Omental fat pad (tissue), 4 donors: ENCODE results near the gene KANK2. TPM values are rescaled to one million over a fixed set of nuclear protein-coding genes. Genes with fewer than 3 reads are reported as not detected.

Experiments used
- ATAC-seq: fragments of 150-250 bp; one replicate; pipeline ENCODE4 v1.9.1; 2016; ENCODE audit warnings: mild to moderate bottlenecking, moderate library complexity; ENCODE audit not compliant: low FRiP score
- DNase-seq: peaks from one replicate; pipeline ENCODE4 v3.0.0-alpha.2; 2019; ENCODE audit warnings: low spot score
- CTCF ChIP-seq, 3 donors: fragments of 450-650 bp; IDR thresholded peaks; one replicate each; pipeline ENCODE4 v1.5.1; 2016 to 2017; ENCODE audit warnings: antibody characterized with exemption in 3 of 3, mild to moderate bottlenecking in 3 of 3, moderate library complexity in 2 of 3
- total RNA-seq, 4 donors: library from RNA; depleted of rRNA; stranded (reverse); fragments of >200 nt; gene quantifications; one replicate each; pipeline ENCODE4 v1.1.0, GENCODE V29; 2016

KANK2 gene
- total RNA-seq, 4 donors from 2014 or later = 177 to 383 (median 325) TPM

GRCh38 chr19:11196406-11197287 is 698 bp downstream of the KANK2 start:
- no peak for TF ChIP-seq CTCF (IDR thresholded peaks at IDR 0.05)
- DNase-seq (no peak), ATAC-seq (no peak)

GRCh38 chr19:11195681-11196080 is 1.7 kb downstream of the KANK2 start:
- no peak for ATAC-seq
- TF ChIP-seq CTCF (IDR thresholded peaks at IDR 0.05) = no peak
- no peak for DNase-seq

GRCh38 chr19:11194656-11195558 is 2.4 kb downstream of the KANK2 start:
- DNase-seq = no peak
- no peak for ATAC-seq
- no peak for TF ChIP-seq CTCF (IDR thresholded peaks at IDR 0.05)

- no peak for TF ChIP-seq CTCF (IDR thresholded peaks at IDR 0.05)
- ATAC-seq (no peak), DNase-seq (no peak)
Observed at GRCh38 chr19:11194173-11194572, 3.2 kb downstream of the KANK2 start.

GRCh38 chr19:11192957-11193939 is 4.1 kb downstream of the KANK2 start:
- ATAC-seq (no peak), DNase-seq (no peak)
- TF ChIP-seq CTCF (IDR thresholded peaks at IDR 0.05) = no peak

GRCh38 chr19:11191934-11192333 is 5.4 kb downstream of the KANK2 start:
- ATAC-seq (no peak), DNase-seq (no peak)
- no peak for TF ChIP-seq CTCF (IDR thresholded peaks at IDR 0.05)
